ENCODE results near the gene STK38L.

DNA sequence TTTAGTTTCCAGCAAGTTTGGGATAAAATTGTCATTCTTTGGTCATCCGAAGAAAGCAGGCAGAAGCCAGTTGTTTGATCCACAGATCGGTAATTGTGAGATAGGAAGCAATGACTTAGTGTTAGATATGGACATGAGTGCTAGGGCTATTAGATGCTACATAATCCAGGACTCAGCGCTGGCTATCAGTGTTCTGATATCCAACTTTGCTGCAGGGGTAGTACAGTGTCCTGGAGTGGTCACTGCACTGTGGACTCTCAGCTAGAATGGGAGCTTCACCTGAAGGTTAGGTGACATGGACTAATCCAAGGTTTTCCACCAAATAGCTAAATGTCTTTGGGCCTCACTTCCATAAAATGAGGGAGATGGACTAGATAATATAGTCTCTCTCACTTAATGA is 39.9 kb downstream of the STK38L start:
- TF ChIP-seq, protein P1, sequence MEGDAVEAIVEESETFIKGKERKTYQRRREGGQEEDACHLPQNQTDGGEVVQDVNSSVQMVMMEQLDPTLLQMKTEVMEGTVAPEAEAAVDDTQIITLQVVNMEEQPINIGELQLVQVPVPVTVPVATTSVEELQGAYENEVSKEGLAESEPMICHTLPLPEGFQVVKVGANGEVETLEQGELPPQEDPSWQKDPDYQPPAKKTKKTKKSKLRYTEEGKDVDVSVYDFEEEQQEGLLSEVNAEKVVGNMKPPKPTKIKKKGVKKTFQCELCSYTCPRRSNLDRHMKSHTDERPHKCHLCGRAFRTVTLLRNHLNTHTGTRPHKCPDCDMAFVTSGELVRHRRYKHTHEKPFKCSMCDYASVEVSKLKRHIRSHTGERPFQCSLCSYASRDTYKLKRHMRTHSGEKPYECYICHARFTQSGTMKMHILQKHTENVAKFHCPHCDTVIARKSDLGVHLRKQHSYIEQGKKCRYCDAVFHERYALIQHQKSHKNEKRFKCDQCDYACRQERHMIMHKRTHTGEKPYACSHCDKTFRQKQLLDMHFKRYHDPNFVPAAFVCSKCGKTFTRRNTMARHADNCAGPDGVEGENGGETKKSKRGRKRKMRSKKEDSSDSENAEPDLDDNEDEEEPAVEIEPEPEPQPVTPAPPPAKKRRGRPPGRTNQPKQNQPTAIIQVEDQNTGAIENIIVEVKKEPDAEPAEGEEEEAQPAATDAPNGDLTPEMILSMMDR (conservative IDR thresholded peaks at IDR 0.05; ENCODE audit: low read depth, low read length), result no peak
- TF ChIP-seq RAD21 (IDR thresholded peaks at IDR 0.05; ENCODE audit: low read length) (no peak), FOS (IDR thresholded peaks at IDR 0.05; ENCODE audit: low read depth, low read length) (no peak), POLR2A (IDR thresholded peaks at IDR 0.05; ENCODE audit: low read depth, low read length) (no peak)

Data from IMR-90 (cell line).